DOHH2 (cell line): Measurements from ENCODE around the gene RESP18.

Experiments used
- H3F3A ChIP-seq: fragments of 200-600 bp; sonication (generic), shearing (Covaris generic); 2 replicates; pipeline ENCODE4 v1.6.0; 2016; ENCODE audit warnings: antibody characterized with exemption, mild to moderate bottlenecking; ENCODE audit not compliant: control insufficient read depth, insufficient read depth
- H3K27ac ChIP-seq: fragments of 200-600 bp; sonication (generic); 2 replicates; pipeline ENCODE4 v1.5.1; 2014; ENCODE audit warnings: low read depth, mild to moderate bottlenecking, low read length, moderate library complexity
- H3K27me3 ChIP-seq: fragments of 200-600 bp; sonication (generic); 2 replicates; pipeline ENCODE4 v1.6.1; 2014; ENCODE audit warnings: mild to moderate bottlenecking, low read length, mixed read lengths; ENCODE audit not compliant: control insufficient read depth
- H3K36me3 ChIP-seq: fragments of 200-600 bp; sonication (generic); 2 replicates; pipeline ENCODE4 v1.6.1; 2014; ENCODE audit warnings: mild to moderate bottlenecking, low read length, moderate library complexity, mixed read lengths; ENCODE audit not compliant: control insufficient read depth
- H3K4me1 ChIP-seq: fragments of 200-600 bp; sonication (generic); 2 replicates; pipeline ENCODE4 v1.6.1; 2014; ENCODE audit warnings: mild to moderate bottlenecking, low read length, mixed read lengths; ENCODE audit not compliant: control insufficient read depth
- H3K4me2 ChIP-seq: fragments of 200-600 bp; sonication (generic); 2 replicates; pipeline ENCODE4 v1.6.0; 2014; ENCODE audit warnings: mild to moderate bottlenecking, low read length, moderate library complexity
- H3K4me3 ChIP-seq: fragments of 200-600 bp; sonication (generic); 2 replicates; pipeline ENCODE4 v1.5.1; 2014; ENCODE audit warnings: mild to moderate bottlenecking, low read length, mixed read lengths
- H3K79me2 ChIP-seq: fragments of 200-600 bp; sonication (generic); 2 replicates; pipeline ENCODE4 v1.6.1; 2014; ENCODE audit warnings: mild to moderate bottlenecking, low read length, mixed read lengths; ENCODE audit not compliant: control insufficient read depth
- H3K9me2 ChIP-seq: fragments of 200-600 bp; sonication (generic); replicated peaks from 2 replicates; pipeline ENCODE4 v1.6.1; 2014; ENCODE audit warnings: mild to moderate bottlenecking, low read length, mixed read lengths; ENCODE audit not compliant: control insufficient read depth
- H3K9me3 ChIP-seq: fragments of 200-600 bp; sonication (generic); 2 replicates; pipeline ENCODE4 v1.6.1; 2014; ENCODE audit warnings: antibody characterized with exemption, low read length, mixed read lengths; ENCODE audit not compliant: control insufficient read depth, insufficient read depth
- H4K20me1 ChIP-seq: fragments of 200-600 bp; sonication (generic); 2 replicates; pipeline ENCODE4 v1.6.0; 2014; ENCODE audit warnings: low read depth, mild to moderate bottlenecking, antibody characterized with exemption, low read length, moderate library complexity; ENCODE audit not compliant: control insufficient read depth, insufficient read depth
- EZH2phosphoT487 ChIP-seq: fragments of 200-600 bp; sonication (generic); IDR thresholded peaks from 2 replicates; pipeline ENCODE4 v1.6.1; 2017; ENCODE audit warnings: borderline replicate concordance, mild to moderate bottlenecking, antibody characterized with exemption, low read length, moderate library complexity, mixed read lengths
- TF ChIP-seq, protein P1 (sequence below): fragments of 200-600 bp; sonication (generic); IDR thresholded peaks from one replicate; pipeline ENCODE4 v1.5.1; 2014; ENCODE audit warnings: antibody characterized with exemption, mild to moderate bottlenecking, low read depth, low read length; ENCODE audit not compliant: poor library complexity, severe bottlenecking

Gene RESP18

DNA sequence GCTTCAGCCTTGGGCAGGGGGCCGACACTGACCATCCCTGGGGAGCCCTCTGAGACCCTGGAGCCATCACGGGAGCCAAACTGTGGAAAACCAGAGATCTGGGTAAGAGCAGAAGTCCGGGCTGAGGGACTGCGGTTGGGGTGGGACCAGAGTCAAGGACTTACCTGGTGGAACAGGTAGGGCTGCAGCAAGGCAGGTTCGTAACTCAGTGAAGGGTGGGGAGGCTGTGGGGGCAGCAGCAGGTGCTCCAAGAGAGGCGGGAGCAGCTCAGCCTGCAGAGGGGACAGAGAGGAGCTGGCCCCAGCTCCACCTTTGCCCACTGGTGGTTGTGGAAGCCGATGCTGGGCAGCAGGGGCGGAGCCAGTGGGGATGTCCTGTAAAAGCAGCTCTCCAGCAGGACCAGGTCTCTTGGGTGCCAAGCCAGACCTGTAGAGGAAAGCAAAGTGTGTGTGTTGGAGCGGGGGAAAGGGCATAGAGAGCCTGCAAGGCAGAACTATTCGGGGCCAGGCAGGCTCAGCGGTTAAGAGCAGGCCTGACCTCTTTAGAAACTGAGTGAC is 30.1 kb downstream of the RESP18 start:
- H3K27me3 ChIP-seq, result peaks cover 53% of the 10 kb centered on the region
- H3K4me3 ChIP-seq, result no peak overlapping the region
- no peak overlapping the region for H3K27ac ChIP-seq
- H3F3A ChIP-seq, result no peaks in the 10 kb centered on the region
- no peaks in the 10 kb centered on the region for H3K9me2 ChIP-seq
- H3K79me2 ChIP-seq, result no peaks in the 10 kb centered on the region
- no peaks in the 10 kb centered on the region for H3K36me3 ChIP-seq
- H3K9me3 ChIP-seq, result no peaks in the 10 kb centered on the region
- TF ChIP-seq, protein P1, sequence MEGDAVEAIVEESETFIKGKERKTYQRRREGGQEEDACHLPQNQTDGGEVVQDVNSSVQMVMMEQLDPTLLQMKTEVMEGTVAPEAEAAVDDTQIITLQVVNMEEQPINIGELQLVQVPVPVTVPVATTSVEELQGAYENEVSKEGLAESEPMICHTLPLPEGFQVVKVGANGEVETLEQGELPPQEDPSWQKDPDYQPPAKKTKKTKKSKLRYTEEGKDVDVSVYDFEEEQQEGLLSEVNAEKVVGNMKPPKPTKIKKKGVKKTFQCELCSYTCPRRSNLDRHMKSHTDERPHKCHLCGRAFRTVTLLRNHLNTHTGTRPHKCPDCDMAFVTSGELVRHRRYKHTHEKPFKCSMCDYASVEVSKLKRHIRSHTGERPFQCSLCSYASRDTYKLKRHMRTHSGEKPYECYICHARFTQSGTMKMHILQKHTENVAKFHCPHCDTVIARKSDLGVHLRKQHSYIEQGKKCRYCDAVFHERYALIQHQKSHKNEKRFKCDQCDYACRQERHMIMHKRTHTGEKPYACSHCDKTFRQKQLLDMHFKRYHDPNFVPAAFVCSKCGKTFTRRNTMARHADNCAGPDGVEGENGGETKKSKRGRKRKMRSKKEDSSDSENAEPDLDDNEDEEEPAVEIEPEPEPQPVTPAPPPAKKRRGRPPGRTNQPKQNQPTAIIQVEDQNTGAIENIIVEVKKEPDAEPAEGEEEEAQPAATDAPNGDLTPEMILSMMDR, result no peak
- no peaks in the 10 kb centered on the region for H4K20me1 ChIP-seq
- peaks cover 4% of the 10 kb centered on the region for H3K4me1 ChIP-seq
- no peak overlapping the region for H3K4me2 ChIP-seq

DNA sequence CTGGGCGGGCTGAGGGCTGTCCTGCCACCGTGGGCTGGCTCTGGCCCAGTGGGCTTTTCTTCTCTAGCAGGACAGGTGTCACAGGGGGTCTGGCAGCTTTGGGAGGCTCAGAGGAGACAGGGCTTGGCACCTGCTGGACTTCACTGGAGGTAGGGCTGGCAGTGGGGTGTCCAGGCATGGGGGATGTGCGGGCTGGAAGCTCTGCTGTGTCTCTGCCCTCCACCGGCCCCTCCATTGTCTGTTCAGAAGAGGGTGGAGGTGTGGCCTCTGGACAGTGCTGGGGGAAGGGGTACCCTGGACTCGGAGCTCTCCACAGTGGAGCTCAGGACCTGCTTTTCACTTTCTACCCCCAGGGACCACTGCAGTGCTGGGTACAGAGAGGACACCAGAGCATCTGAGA is 32.5 kb downstream of the RESP18 start:
- no peaks in the 10 kb centered on the region for H3K36me3 ChIP-seq
- H3K27ac ChIP-seq, result no peak overlapping the region
- H3K27me3 ChIP-seq, result peaks cover 53% of the 10 kb centered on the region
- no peaks in the 10 kb centered on the region for H4K20me1 ChIP-seq
- no peak overlapping the region for H3K4me2 ChIP-seq
- H3K4me1 ChIP-seq, result peaks cover 10% of the 10 kb centered on the region
- no peaks in the 10 kb centered on the region for H3K9me3 ChIP-seq
- no peak overlapping the region for H3K4me3 ChIP-seq
- H3K79me2 ChIP-seq, result no peaks in the 10 kb centered on the region
- TF ChIP-seq, protein P1, result no peak
- no peak for TF ChIP-seq EZH2phosphoT487
- no peaks in the 10 kb centered on the region for H3K9me2 ChIP-seq
- peaks cover 2% of the 10 kb centered on the region; the same call in 1 of the 2 replicates for H3F3A ChIP-seq

GRCh38 chr2:219299372-219299760 is 33.2 kb downstream of the RESP18 start:
- Histone ChIP-seq H3K4me3 (no peak overlapping the region), H4K20me1 (no peaks in the 10 kb centered on the region), H3K9me3 (no peaks in the 10 kb centered on the region), H3F3A (peaks cover 2% of the 10 kb centered on the region; the same call in 1 of the 2 replicates), H3K27me3 (peaks cover 49% of the 10 kb centered on the region), H3K9me2 (no peaks in the 10 kb centered on the region), H3K27ac (no peak overlapping the region), H3K79me2 (no peaks in the 10 kb centered on the region), H3K4me2 (no peak overlapping the region), H3K36me3 (no peaks in the 10 kb centered on the region), H3K4me1 (peaks cover 14% of the 10 kb centered on the region)
- TF ChIP-seq, protein P1, result no peak
- no peak for TF ChIP-seq EZH2phosphoT487
